ENCODE results near the gene FOSL2. TPM values are rescaled to one million over a fixed set of nuclear protein-coding genes. Genes with fewer than 3 reads are reported as not detected.
A peak's percentile ranks its signal among the peaks of the same experiment; 100 is the strongest.

FOSL2 gene
- total RNA-seq, 1 donor: 44.4 TPM

DNA sequence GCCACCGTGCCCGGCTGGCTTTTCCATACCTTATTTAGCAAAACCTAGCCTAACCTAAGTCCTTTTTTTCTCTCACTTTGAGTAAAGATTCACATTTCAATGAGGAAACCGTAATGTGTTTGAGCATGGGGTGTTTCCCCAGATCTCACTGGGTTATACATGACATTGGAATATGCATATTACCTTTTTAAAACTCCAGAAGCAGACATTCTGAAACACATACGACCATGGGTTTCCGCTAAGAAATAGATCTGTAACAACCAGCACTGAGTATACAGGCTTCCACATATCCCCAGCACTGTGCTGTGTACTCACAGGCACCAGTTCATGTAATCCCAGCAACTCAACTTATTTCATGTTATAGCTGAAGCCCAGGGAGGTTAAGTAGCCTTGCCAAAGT lies 41.0 kb upstream of the FOSL2 start:
- TF ChIP-seq CTCF (IDR thresholded peaks at IDR 0.05; ENCODE audit: insufficient read depth, low read length): no peak
- no peak overlapping the region for H3K4me3 ChIP-seq (ENCODE audit: low read depth, low read length)

GRCh38 chr2:28352104-28352503 lies 40.6 kb upstream of the FOSL2 start:
- no peak for TF ChIP-seq CTCF (IDR thresholded peaks at IDR 0.05; ENCODE audit: insufficient read depth, low read length)
- no peak overlapping the region for H3K4me3 ChIP-seq (ENCODE audit: low read depth, low read length)
- DNase-seq (ENCODE audit: low read depth): no peak

More for the DNA sequence above, 41.0 kb upstream of the FOSL2 start:
- no peak for DNase-seq (ENCODE audit: low read depth)

DNA sequence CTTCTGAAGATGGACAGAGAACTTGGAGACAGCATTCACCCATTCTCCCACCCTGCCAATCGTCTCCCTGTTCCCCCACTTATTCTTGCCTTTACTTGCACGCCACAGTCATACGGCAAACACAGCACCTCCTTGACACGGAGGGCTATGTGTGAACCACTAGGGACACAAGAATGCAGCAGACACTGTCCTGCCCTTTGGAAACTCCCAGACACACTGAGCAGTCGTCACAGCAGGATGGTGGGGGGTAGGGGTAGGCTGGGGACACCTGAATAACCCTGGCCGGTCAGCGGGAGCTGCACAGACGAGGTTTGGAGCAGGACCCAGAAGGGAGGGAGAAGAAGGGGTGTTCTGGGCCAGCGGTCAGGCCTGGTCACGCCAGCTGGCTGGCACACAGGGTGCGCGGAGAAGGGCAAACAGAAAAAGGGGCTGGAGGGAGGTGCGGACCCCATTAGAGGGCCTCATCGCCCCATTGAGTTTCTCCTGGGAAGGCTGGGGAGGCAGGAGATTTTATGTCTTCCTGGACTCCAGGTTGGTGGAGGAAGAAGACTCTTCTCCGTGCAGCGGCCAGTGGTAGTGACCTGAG lies 40.0 kb upstream of the FOSL2 start:
- H3K4me3 ChIP-seq (ENCODE audit: low read depth, low read length): no peak overlapping the region
- no peak for DNase-seq (ENCODE audit: low read depth)
- no peak for TF ChIP-seq CTCF (IDR thresholded peaks at IDR 0.05; ENCODE audit: insufficient read depth, low read length)

GRCh38 chr2:28354920-28355520 lies 37.6 kb upstream of the FOSL2 start:
- no peak overlapping the region for H3K4me3 ChIP-seq (ENCODE audit: low read depth, low read length)
- TF ChIP-seq CTCF (IDR thresholded peaks at IDR 0.05; ENCODE audit: insufficient read depth, low read length): no peak
- no peak for DNase-seq (ENCODE audit: low read depth)

DNA sequence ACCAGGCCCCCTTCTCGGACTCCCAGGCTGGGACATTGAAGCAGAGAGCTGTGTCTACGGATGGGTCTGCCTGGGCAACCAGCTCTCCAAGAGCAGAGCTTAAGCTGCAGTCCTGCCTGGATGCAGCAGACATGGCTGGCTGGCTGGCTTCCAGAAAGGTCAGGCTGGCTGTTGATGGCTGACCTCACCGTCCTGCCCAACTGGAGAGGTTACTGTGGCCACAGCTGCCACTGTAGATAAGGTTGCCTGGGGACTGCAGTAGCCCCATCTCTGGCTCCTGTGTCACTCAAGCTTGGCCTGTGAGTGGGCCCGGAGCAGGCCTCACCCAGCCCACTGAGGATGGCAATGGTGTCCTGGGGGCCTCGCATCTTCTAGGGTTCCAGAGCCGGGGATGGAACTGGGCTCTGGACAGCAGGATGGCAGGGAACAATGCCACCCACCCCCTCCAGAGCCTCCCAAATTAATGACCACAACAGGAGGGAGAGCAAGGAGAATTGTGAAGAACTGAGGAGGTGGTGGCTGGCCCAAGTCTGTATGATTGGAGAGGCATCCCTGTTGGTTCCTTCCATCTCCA lies 37.0 kb upstream of the FOSL2 start:
- no peak for DNase-seq (ENCODE audit: low read depth)
- TF ChIP-seq CTCF (IDR thresholded peaks at IDR 0.05; ENCODE audit: insufficient read depth, low read length): no peak
- H3K4me3 ChIP-seq (ENCODE audit: low read depth, low read length): no peak overlapping the region

DNA sequence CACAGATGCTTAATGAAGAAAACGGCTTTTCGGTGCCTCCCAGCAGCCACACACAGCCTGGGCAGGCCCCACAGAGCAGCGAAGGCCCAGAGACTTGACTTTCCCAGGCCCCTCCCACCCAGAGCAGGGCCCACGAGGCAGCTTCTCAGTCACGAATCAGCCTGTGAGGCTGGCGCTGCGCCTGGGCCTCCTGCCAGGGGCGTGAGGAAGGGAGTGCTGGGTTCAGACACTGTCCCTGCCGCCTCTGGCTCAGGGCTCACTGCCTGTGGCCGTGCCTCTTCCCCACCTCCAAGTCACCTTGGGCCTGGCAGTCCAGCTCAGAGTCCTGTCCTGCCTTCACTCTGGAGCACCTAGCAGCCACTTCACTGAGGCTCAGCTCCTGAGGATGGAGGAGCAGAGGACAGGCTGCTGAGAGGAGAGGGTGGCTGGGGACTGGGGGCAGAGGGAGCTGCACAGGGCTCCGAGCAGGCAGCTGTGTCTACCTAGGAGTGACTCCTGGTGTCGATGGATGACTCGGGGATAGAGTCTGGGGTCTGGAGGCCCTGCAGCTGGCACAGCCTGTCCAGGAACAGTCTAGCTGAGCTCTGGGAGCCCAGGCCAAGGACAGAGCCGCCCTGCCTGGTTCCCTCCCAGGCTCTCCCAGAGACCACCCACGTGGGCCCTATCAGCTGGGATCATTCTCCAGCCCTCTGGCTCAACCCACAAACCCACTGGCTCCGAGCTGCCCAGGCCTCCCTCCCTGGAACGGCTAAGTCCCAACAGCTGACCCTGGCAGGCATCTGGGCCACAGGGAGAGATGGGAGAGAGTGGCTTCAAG lies 36.4 kb upstream of the FOSL2 start:
- TF ChIP-seq CTCF (IDR thresholded peaks at IDR 0.05; ENCODE audit: insufficient read depth, low read length): no peak
- H3K4me3 ChIP-seq (ENCODE audit: low read depth, low read length): no peak overlapping the region
- peak; percentile 90 for DNase-seq (ENCODE audit: low read depth)
